ENCODE measurements around the gene SMYD1. TPM values are rescaled to one million over a fixed set of nuclear protein-coding genes. Genes with fewer than 3 reads are reported as not detected.
"Not testable (repeated sequence)": the region's sequence is repeated elsewhere in the genome, so short reads cannot be mapped to it uniquely, and the experiment has no call there.

Gene SMYD1
- under 1 TPM in 2 of 3 donors, not detected in 1; 0.06 to 0.11 TPM for polyA plus RNA-seq

GRCh38 chr2:88067598-88067997, at the start of gene SMYD1:
SMYD1 (plus strand) TSS chr2:88067825; CDS start chr2:88067865, 40 bp downstream.
- H3K27ac ChIP-seq (ENCODE audit: low read depth, low read length) = no peak within 1 kb of the TSS
- WGBS, 3 donors = 75 to 81% (median 81%) methylated on average over 8 of the region's 8 CpGs

- not testable (repeated sequence) for H3K27ac ChIP-seq (ENCODE audit: low read depth, low read length)
These were observed 49.4 kb upstream of the SMYD1 start for GRCh38 chr2:88018077-88018805.

GRCh38 chr2:88018909-88019308, 48.7 kb upstream of the SMYD1 start:
- 88 to 94% (median 91%) methylated on average over 6 of the region's 6 CpGs for whole genome bisulfite sequencing, 3 donors
- no peak overlapping the region for H3K27ac ChIP-seq (ENCODE audit: low read depth, low read length)

More at GRCh38 chr2:88018077-88018805, 49.4 kb upstream of the SMYD1 start:
- 87 to 90% (median 89%) methylated on average over 11 of the region's 11 CpGs for WGBS, 3 donors

GRCh38 chr2:88019985-88020384, 47.6 kb upstream of the SMYD1 start:
- WGBS, 3 donors = 86 to 90% (median 90%) methylated on average over 3 of the region's 3 CpGs
- no peak overlapping the region for H3K27ac ChIP-seq (ENCODE audit: low read depth, low read length)

- H3K27ac ChIP-seq (ENCODE audit: low read depth, low read length) = no peak overlapping the region
- 39 to 90% (median 85%) methylated on average over 5 of the region's 5 CpGs for WGBS, 3 donors
These were observed 45.0 kb upstream of the SMYD1 start for GRCh38 chr2:88022669-88022921.

GRCh38 chr2:88024509-88024908, 43.1 kb upstream of the SMYD1 start:
- WGBS, 3 donors = 78 to 86% (median 82%) methylated on average over 6 of the region's 6 CpGs
- H3K27ac ChIP-seq (ENCODE audit: low read depth, low read length) = no peak overlapping the region

- no peak overlapping the region for H3K27ac ChIP-seq (ENCODE audit: low read depth, low read length)
- WGBS, 3 donors = 62 to 95% (median 65%) methylated on average over 10 of the region's 10 CpGs
These were observed 39.8 kb upstream of the SMYD1 start for GRCh38 chr2:88027697-88028389.

- WGBS, 3 donors = 95 to 98% (median 95%) methylated on average over 4 of the region's 4 CpGs
- no peak overlapping the region for H3K27ac ChIP-seq (ENCODE audit: low read depth, low read length)
These were observed 38.7 kb upstream of the SMYD1 start for GRCh38 chr2:88028931-88029330.

GRCh38 chr2:88032070-88032702, 35.4 kb upstream of the SMYD1 start:
- no peak overlapping the region for H3K27ac ChIP-seq (ENCODE audit: low read depth, low read length)
- WGBS, 3 donors = 94 to 98% (median 95%) methylated on average over 7 of the region's 7 CpGs

GRCh38 chr2:88036182-88036581, 31.4 kb upstream of the SMYD1 start:
- WGBS, 3 donors = 69 to 83% (median 78%) methylated on average over 2 of the region's 2 CpGs
- H3K27ac ChIP-seq (ENCODE audit: low read depth, low read length) = no peak overlapping the region

GRCh38 chr2:88036606-88037005, 31.0 kb upstream of the SMYD1 start:
- no peak overlapping the region for H3K27ac ChIP-seq (ENCODE audit: low read depth, low read length)

- no peak overlapping the region for H3K27ac ChIP-seq (ENCODE audit: low read depth, low read length)
- WGBS, 3 donors = 95 to 97% (median 96%) methylated on average over 4 of the region's 4 CpGs
These were observed 29.1 kb upstream of the SMYD1 start for GRCh38 chr2:88038263-88039105.

GRCh38 chr2:88042476-88042875, 25.1 kb upstream of the SMYD1 start:
- no peak overlapping the region for H3K27ac ChIP-seq (ENCODE audit: low read depth, low read length)
- 97 to 99% (median 99%) methylated on average over 5 of the region's 5 CpGs for WGBS, 3 donors

- H3K27ac ChIP-seq (ENCODE audit: low read depth, low read length) = not testable (repeated sequence)
- WGBS, 3 donors = 88 to 92% (median 89%) methylated on average over 6 of the region's 6 CpGs
These were observed 22.1 kb upstream of the SMYD1 start for GRCh38 chr2:88045561-88045960.

GRCh38 chr2:88048541-88048940, 19.1 kb upstream of the SMYD1 start:
- no peak overlapping the region for H3K27ac ChIP-seq (ENCODE audit: low read depth, low read length)
- WGBS, 3 donors = 85 to 93% (median 85%) methylated on average over 3 of the region's 3 CpGs

GRCh38 chr2:88049622-88050021, 18.0 kb upstream of the SMYD1 start:
- 71 to 100% (median 87%) methylated on average over 1 of the region's 1 CpG for WGBS, 3 donors
- H3K27ac ChIP-seq (ENCODE audit: low read depth, low read length) = no peak overlapping the region

GRCh38 chr2:88051792-88052191, 15.8 kb upstream of the SMYD1 start:
- 68 to 87% (median 80%) methylated on average over 2 of the region's 2 CpGs for whole genome bisulfite sequencing, 3 donors

GRCh38 chr2:88053296-88053695, 14.3 kb upstream of the SMYD1 start:
- no peak overlapping the region for H3K27ac ChIP-seq (ENCODE audit: low read depth, low read length)
- WGBS, 3 donors = 1 to 10% (median 6%) methylated on average over 1 of the region's 1 CpG

More at GRCh38 chr2:88051792-88052191, 15.8 kb upstream of the SMYD1 start:
- H3K27ac ChIP-seq (ENCODE audit: low read depth, low read length) = no peak overlapping the region

Measured in adipose tissue (tissue), 3 donors.